ENCODE measurements around the gene FPGS.
"Not testable (repeated sequence)": the region's sequence is repeated elsewhere in the genome, so short reads cannot be mapped to it uniquely, and the experiment has no call there.

The FPGS gene

DNA sequence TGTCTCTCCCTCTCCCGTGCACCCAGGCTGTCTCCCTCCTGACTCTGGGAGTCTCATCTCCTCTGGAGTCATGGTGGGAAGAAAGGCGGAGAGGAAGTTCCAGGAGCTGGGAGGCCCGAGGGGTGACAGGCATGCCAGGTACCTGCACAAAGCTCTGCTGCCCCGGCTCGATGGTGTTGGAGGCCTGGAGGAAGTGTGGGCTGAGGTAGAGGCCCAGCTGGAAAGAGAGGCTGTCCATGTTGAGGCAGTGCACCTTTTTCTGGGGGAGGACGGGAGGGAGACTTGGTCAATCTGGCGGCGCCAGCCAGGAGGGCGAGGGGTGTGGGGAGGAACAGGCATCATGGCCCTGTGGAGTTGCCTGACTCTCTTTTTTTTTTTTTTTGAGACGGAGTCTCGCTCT is 15.9 kb downstream of the FPGS start:
- Histone ChIP-seq H3K4me3 (ENCODE audit: low read length) (no peak overlapping the region), H3K9ac (ENCODE audit: low read depth, low read length) (no peak overlapping the region), H3K27ac (ENCODE audit: low read length) (no peak overlapping the region), H3K9me3 (ENCODE audit: insufficient read depth, low read depth, low read length) (no peaks in the 10 kb centered on the region), H3K27me3 (ENCODE audit: insufficient read depth, low read length) (no peaks in the 10 kb centered on the region), H3K36me3 (ENCODE audit: insufficient read depth, low read depth, low read length) (peaks cover 10% of the 10 kb centered on the region), H3K4me1 (ENCODE audit: insufficient read depth, low read length) (no peaks in the 10 kb centered on the region)

DNA sequence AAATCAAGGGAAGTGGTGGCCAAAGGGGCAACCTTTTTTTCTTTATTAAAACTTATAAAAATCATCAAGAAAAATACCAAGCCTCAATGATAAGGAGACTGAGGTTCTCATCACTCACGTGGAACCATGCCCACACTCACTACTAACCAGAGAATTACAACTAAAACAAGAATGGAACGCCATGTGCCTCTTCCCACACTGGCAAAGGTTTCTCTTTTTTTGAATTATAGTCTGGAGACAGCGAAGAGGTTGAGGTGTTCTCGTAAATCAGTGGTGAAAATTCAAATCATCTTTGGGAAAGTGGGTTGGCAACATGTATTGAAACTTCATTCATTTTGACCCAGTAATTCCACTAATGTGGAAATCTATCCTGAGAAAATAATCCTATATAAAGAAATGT is 19.4 kb downstream of the FPGS start:
- H3K4me1 ChIP-seq (ENCODE audit: insufficient read depth, low read length) = no peaks in the 10 kb centered on the region
- H3K36me3 ChIP-seq (ENCODE audit: insufficient read depth, low read depth, low read length) = no peaks in the 10 kb centered on the region
- no peak overlapping the region for H3K27ac ChIP-seq (ENCODE audit: low read length)
- H3K4me3 ChIP-seq (ENCODE audit: low read length) = no peak overlapping the region
- no peak overlapping the region for H3K9ac ChIP-seq (ENCODE audit: low read depth, low read length)
- H3K9me3 ChIP-seq (ENCODE audit: insufficient read depth, low read depth, low read length) = no peaks in the 10 kb centered on the region
- peaks cover 14% of the 10 kb centered on the region for H3K27me3 ChIP-seq (ENCODE audit: insufficient read depth, low read length)

DNA sequence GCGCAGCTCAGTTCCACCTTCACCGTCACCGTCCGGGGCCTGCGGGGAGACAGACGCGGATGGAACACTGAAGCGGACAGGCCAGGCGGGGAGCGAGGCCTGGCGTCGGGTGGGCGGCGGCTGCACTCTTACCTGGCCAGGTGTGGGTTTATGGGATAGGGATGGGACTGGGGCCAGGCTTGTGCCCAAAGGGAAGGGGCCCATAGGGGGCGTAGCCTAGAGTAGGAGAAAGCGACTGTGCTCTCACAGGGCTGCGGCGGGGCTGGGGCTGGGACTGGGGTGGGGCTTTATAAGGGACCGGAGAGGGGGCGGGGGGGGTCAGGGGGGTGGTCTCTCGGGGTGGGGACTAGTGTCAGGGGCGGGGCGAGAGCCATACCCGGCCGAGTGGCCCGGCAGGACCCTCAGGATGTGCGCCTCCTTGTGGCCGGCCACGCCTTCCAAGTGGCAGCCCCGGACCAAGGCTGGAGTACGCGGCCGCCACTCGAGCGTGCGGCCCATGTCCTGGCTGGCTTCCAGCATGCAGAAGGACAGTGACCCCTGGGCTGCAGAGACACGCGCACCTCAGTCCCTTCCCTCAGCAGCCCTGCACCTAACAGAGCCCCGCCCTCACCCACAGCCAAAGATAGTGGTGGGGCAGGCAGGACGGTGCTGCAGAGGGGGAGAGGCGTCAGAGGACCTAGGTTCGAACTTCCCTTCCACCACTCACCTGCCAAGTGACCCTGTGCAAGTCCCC is 22.8 kb downstream of the FPGS start:
- H3K36me3 ChIP-seq (ENCODE audit: insufficient read depth, low read depth, low read length) = no peaks in the 10 kb centered on the region

DNA sequence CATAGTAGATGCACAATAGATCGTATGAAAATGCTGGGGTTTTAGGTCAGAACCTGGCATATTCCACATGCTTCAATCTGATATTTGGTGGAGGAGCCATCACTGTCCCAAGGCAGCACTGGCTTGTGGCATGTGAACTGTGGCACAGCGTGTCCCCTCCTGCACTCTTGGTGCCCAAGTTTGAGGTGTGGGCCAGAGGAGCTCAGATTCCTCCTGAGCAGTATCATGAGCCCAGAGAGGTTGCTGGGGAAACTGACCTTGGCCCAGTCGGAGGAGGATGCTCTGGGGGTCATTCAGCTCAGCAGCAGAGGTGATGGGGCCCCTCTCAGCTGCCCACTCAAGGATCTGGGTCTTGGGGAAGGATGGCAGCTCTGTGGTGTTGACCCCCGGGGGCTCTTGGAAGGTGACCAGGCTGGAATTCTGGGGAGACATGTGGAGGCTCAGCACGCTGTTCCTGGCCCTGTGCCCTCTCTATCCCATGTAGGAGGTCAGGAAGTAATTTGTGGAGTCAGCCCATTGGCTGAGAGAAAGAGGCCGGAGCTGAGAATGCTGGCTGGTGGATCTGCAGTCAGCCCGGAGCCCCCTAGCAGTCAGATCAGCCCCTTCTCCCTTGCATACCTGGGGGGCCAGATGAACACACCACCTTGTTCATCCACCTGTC is 23.7 kb downstream of the FPGS start:
- Histone ChIP-seq H3K9ac (ENCODE audit: low read depth, low read length) (no peak overlapping the region), H3K27me3 (ENCODE audit: insufficient read depth, low read length) (peaks cover 23% of the 10 kb centered on the region), H3K4me3 (ENCODE audit: low read length) (no peak overlapping the region), H3K9me3 (ENCODE audit: insufficient read depth, low read depth, low read length) (no peaks in the 10 kb centered on the region), H3K36me3 (ENCODE audit: insufficient read depth, low read depth, low read length) (no peaks in the 10 kb centered on the region), H3K27ac (ENCODE audit: low read length) (no peak overlapping the region), H3K4me1 (ENCODE audit: insufficient read depth, low read length) (peaks cover 8% of the 10 kb centered on the region; the same call in 1 of the 2 replicates)

More for the DNA sequence above, 22.8 kb downstream of the FPGS start:
- Histone ChIP-seq H3K9me3 (ENCODE audit: insufficient read depth, low read depth, low read length) (no peaks in the 10 kb centered on the region), H3K9ac (ENCODE audit: low read depth, low read length) (no peak overlapping the region), H3K4me1 (ENCODE audit: insufficient read depth, low read length) (peaks cover 8% of the 10 kb centered on the region; the same call in 1 of the 2 replicates), H3K27ac (ENCODE audit: low read length) (no peak overlapping the region), H3K27me3 (ENCODE audit: insufficient read depth, low read length) (peaks cover 23% of the 10 kb centered on the region), H3K4me3 (ENCODE audit: low read length) (peak overlapping the region; percentile 33; the same call in 1 of the 2 replicates)

DNA sequence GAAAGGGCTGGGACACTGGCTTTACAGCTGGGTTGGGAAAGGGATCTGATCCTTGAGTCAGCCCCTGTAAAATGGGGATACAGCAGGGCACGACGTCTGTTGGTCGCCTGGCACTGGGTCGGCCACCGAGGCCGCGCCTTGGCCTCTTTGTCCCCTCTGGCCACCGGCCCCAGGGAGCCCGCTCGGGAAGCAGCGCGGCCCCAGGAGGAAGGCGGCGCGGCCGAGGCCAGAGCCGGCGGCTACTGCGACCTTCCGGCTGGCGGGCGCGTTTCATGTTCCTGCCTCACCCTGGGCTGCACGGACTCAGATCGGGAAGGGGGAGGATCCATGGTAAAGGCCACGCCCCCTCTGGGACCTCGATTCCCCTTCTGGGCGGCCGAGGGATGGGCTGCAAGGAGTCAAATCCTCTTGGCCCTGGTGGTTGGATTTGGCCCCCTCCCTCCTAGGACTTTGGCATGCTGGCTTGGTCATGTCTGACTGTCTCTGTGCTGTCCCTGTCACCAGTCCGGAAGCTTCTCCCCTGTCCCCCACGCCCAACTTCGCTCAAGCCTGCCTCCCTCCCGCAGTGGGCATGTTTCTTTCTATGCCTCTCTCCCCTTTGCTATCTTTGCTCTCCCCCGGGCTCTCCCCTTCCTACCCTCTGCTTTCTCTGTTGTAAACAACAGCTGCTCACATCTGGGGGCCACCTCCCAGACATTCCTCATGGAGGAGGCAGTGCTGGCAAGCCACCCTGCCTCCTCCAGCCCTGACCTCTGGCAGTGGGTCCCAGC is 25.8 kb downstream of the FPGS start:
- Histone ChIP-seq H3K9me3 (ENCODE audit: insufficient read depth, low read depth, low read length) (no peaks in the 10 kb centered on the region), H3K4me1 (ENCODE audit: insufficient read depth, low read length) (peaks cover 8% of the 10 kb centered on the region; the same call in 1 of the 2 replicates), H3K4me3 (ENCODE audit: low read length) (peak overlapping the region; percentile 70), H3K27me3 (ENCODE audit: insufficient read depth, low read length) (peaks cover 23% of the 10 kb centered on the region), H3K27ac (ENCODE audit: low read length) (no peak overlapping the region), H3K9ac (ENCODE audit: low read depth, low read length) (peak overlapping the region; percentile 69; the same call in 1 of the 2 replicates), H3K36me3 (ENCODE audit: insufficient read depth, low read depth, low read length) (no peaks in the 10 kb centered on the region)

DNA sequence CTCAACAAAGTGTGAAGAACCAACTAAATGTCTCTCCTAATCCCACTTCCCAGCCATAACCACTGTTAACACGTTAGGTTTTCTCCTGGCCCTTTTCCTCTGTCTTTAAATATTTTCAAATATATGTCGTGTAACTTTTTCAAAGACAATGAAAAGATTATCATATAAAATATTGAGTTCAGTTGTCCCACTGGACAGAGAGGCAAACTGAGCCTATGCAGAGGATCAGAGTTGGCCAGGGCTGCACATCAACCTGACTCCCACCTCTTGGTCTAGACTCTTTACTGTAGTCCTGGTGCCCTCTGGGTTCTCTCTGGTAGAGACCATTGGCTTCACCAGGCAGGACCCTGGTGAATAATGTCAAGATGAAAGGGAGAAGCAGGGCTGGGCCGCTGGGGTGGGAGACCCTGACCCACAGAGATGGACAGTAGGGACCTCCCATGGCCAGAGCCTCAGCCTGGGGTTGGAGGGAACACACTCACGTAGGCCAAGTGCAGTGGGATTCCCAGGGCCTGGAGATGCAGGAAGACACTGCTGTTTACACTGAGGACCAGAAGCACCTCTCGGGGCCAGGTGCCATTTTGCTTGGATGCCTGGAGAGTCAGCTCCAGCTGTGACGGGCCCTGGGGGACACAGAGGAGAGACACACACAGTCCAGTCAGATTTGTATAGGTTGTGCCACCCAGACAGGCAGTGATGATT is 26.7 kb downstream of the FPGS start:
- no peak overlapping the region for H3K4me3 ChIP-seq (ENCODE audit: low read length)
- H3K4me1 ChIP-seq (ENCODE audit: insufficient read depth, low read length) = peaks cover 8% of the 10 kb centered on the region; the same call in 1 of the 2 replicates
- H3K36me3 ChIP-seq (ENCODE audit: insufficient read depth, low read depth, low read length) = no peaks in the 10 kb centered on the region
- H3K27me3 ChIP-seq (ENCODE audit: insufficient read depth, low read length) = peaks cover 23% of the 10 kb centered on the region
- H3K9me3 ChIP-seq (ENCODE audit: insufficient read depth, low read depth, low read length) = no peaks in the 10 kb centered on the region
- H3K9ac ChIP-seq (ENCODE audit: low read depth, low read length) = no peak overlapping the region
- H3K27ac ChIP-seq (ENCODE audit: low read length) = no peak overlapping the region

DNA sequence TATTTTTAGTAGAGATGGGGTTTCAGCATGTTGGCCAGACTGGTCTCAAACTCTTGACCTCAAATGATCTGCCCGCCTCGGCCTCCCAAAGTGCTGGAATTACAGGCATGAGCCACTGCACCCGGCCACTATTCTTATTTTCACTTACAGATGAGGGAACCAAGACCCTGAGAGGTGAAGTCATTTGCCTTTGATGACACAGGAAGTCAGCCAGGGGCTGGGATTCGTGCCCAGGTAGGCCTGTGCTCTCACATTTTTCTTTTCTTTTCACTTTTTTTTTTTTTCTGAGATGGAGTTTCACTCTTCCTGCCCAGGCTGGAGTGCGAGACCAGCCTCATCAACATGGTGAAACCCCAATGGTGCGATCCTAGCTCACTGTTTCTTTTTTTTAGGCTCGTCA is 29.6 kb downstream of the FPGS start:
- H3K9me3 ChIP-seq (ENCODE audit: insufficient read depth, low read depth, low read length) = no peaks in the 10 kb centered on the region
- H3K9ac ChIP-seq (ENCODE audit: low read depth, low read length) = no peak overlapping the region
- no peak overlapping the region for H3K4me3 ChIP-seq (ENCODE audit: low read length)
- peaks cover 8% of the 10 kb centered on the region for H3K27me3 ChIP-seq (ENCODE audit: insufficient read depth, low read length)
- H3K36me3 ChIP-seq (ENCODE audit: insufficient read depth, low read depth, low read length) = no peaks in the 10 kb centered on the region
- no peak overlapping the region for H3K27ac ChIP-seq (ENCODE audit: low read length)
- H3K4me1 ChIP-seq (ENCODE audit: insufficient read depth, low read length) = peaks cover 11% of the 10 kb centered on the region; the same call in 1 of the 2 replicates

DNA sequence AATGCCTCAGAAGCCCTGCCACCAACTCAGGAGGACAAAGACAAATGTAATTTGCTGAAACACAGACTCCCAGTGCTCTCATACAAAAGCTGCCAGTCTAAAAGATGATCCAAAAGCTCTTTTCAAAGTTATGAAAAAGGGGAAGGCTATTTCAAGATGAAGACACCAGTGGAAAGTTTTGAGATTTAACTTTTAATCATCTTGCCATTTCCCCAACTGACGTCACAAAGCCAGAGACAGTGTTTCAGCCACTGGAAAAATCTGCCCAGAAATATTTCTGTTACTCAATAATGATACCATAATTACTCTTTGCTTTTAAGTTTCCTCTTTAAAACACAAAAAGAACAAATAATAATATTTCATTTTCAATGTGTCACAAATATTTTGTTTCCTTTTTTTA is 30.9 kb downstream of the FPGS start:
- no peak overlapping the region for H3K9ac ChIP-seq (ENCODE audit: low read depth, low read length)
- peaks cover 9% of the 10 kb centered on the region; the same call in 1 of the 2 replicates for H3K4me1 ChIP-seq (ENCODE audit: insufficient read depth, low read length)
- H3K27ac ChIP-seq (ENCODE audit: low read length) = no peak overlapping the region
- H3K36me3 ChIP-seq (ENCODE audit: insufficient read depth, low read depth, low read length) = no peaks in the 10 kb centered on the region
- no peak overlapping the region for H3K4me3 ChIP-seq (ENCODE audit: low read length)
- H3K9me3 ChIP-seq (ENCODE audit: insufficient read depth, low read depth, low read length) = no peaks in the 10 kb centered on the region
- H3K27me3 ChIP-seq (ENCODE audit: insufficient read depth, low read length) = no peaks in the 10 kb centered on the region

DNA sequence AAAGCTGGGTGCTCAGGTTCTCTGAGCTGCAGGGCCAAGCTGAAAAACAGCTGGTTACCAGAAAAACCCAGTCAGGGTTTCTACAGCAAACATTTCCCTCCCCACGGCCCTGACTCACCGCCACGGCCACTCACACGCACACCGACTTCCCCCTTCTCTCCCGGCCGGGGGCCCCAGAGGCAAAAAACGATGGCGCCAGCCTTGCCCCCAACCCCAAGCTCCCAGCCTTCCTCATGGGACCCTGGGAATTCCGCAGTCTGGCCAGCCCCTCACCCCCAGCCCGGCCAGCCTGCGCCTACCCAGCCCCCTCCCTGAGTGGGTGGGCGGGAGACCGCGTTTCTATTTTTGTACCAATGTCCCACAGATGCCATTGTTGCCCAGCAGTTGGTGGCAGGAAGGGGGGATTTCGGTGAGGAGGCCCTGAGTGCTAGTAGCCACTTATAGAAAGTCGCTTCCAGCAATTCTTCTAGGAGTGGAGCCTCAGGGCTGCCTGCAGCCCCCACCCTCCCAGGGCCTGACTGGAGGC is 33.4 kb downstream of the FPGS start:
- H3K4me1 ChIP-seq (ENCODE audit: insufficient read depth, low read length) = peaks cover 3% of the 10 kb centered on the region; the same call in 1 of the 2 replicates
- H3K27ac ChIP-seq (ENCODE audit: low read length) = no peak overlapping the region
- H3K4me3 ChIP-seq (ENCODE audit: low read length) = no peak overlapping the region
- no peak overlapping the region for H3K9ac ChIP-seq (ENCODE audit: low read depth, low read length)
- no peaks in the 10 kb centered on the region for H3K36me3 ChIP-seq (ENCODE audit: insufficient read depth, low read depth, low read length)
- H3K27me3 ChIP-seq (ENCODE audit: insufficient read depth, low read length) = no peaks in the 10 kb centered on the region
- no peaks in the 10 kb centered on the region for H3K9me3 ChIP-seq (ENCODE audit: insufficient read depth, low read depth, low read length)

DNA sequence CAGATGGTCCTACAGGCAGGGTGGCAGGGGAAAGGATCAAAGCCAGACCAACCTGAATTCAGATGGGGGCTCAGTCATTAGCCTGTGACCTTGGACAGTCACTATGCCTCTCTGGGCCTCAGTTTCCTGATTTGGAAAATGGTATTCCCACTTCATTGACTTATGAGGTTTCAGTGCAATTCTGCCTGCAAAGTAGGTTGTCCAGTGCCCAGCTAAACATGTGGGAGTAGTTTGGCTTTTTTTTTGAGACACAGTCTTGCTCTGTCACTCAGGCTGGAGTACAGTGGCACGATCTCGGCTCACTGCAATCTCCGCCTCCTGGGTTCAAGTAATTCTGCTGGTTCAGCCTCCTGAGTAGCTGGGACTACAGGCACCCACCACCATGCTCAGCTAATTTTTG is 33.9 kb downstream of the FPGS start:
- not testable (repeated sequence) for H3K36me3 ChIP-seq (ENCODE audit: insufficient read depth, low read depth, low read length); H3K4me1 ChIP-seq (ENCODE audit: insufficient read depth, low read length)

DNA sequence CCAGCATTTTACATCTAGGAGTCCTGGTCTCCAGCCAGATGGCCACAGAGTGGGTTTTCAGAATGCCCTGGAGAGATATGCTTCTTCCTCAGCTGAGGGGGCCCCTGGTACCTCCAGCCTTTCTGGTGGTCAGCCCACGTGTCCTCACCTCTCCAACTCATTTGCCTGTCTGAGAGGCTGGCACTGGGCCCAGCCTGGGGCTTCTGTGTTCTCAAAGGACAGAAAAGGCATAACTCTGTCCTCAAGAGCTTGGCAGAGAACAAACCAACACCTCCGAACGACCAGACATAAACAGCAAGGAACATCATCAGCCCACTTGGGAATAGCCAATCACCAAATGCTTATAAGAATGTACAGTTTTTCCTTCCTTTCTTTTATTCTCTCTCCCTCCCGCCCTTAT is 34.7 kb downstream of the FPGS start:
- Histone ChIP-seq H3K36me3 (ENCODE audit: insufficient read depth, low read depth, low read length) (no peaks in the 10 kb centered on the region), H3K4me3 (ENCODE audit: low read length) (no peak overlapping the region), H3K4me1 (ENCODE audit: insufficient read depth, low read length) (peaks cover 3% of the 10 kb centered on the region; the same call in 1 of the 2 replicates), H3K27ac (ENCODE audit: low read length) (no peak overlapping the region), H3K27me3 (ENCODE audit: insufficient read depth, low read length) (no peaks in the 10 kb centered on the region), H3K9me3 (ENCODE audit: insufficient read depth, low read depth, low read length) (no peaks in the 10 kb centered on the region), H3K9ac (ENCODE audit: low read depth, low read length) (no peak overlapping the region)

More for the DNA sequence above, 33.9 kb downstream of the FPGS start:
- H3K4me3 ChIP-seq (ENCODE audit: low read length); H3K9ac ChIP-seq (ENCODE audit: low read depth, low read length); H3K9me3 ChIP-seq (ENCODE audit: insufficient read depth, low read depth, low read length); H3K27me3 ChIP-seq (ENCODE audit: insufficient read depth, low read length); H3K27ac ChIP-seq (ENCODE audit: low read length): not testable (repeated sequence)
